Spleen (tissue), 11 donors: ENCODE measurements around the gene FRK. TPM values are rescaled to one million over a fixed set of nuclear protein-coding genes. Genes with fewer than 3 reads are reported as not detected.
"Not testable (repeated sequence)": the region's sequence is repeated elsewhere in the genome, so short reads cannot be mapped to it uniquely, and the experiment has no call there.

Experiments
- DNase-seq: peaks from one replicate; pipeline ENCODE4 v3.0.0-alpha.2; 2020
- H3K27ac ChIP-seq, 8 donors: fragments of 200-600 bp; sonication (generic) in 7 of 8; 1 replicate in 4 of 8; 2 replicates in 4 of 8; pipeline versions ENCODE4 v1.5.0 to v1.8.0; 2016 to 2021; ENCODE audit warnings: inconsistent platforms in 4 of 8, mild to moderate bottlenecking in 4 of 8, moderate library complexity in 1 of 8
- H3K27me3 ChIP-seq, 7 donors: fragments of 200-600 bp; sonication (generic) in 6 of 7; replicated peaks in 1 of 7; 1 replicate in 4 of 7; 2 replicates in 3 of 7; pipeline versions ENCODE4 v1.5.0 to v1.8.0; 2016 to 2021; ENCODE audit warnings: inconsistent platforms in 3 of 7, mild to moderate bottlenecking in 1 of 7
- H3K36me3 ChIP-seq, 6 donors: fragments of 200-600 bp; sonication (generic) in 5 of 6; 1 replicate in 4 of 6; 2 replicates in 2 of 6; pipeline versions ENCODE4 v1.5.0 to v1.8.0; 2016 to 2021; ENCODE audit warnings: inconsistent platforms in 2 of 6
- H3K4me1 ChIP-seq, 6 donors: fragments of 200-600 bp; sonication (generic) in 5 of 6; 1 replicate in 3 of 6; 2 replicates in 3 of 6; pipeline versions ENCODE4 v1.5.0 to v1.8.0; 2016 to 2021; ENCODE audit warnings: inconsistent platforms in 3 of 6
- H3K4me3 ChIP-seq, 8 donors: fragments of 200-600 bp; sonication (generic) in 7 of 8; 1 replicate in 4 of 8; 2 replicates in 4 of 8; pipeline versions ENCODE4 v1.5.0 to v1.8.0; 2016 to 2021; ENCODE audit warnings: inconsistent platforms in 4 of 8, mild to moderate bottlenecking in 4 of 8, moderate library complexity in 2 of 8
- H3K9me3 ChIP-seq, 8 donors: fragments of 200-600 bp; sonication (generic) in 7 of 8; 1 replicate in 4 of 8; 2 replicates in 4 of 8; pipeline versions ENCODE4 v1.5.0 to v1.8.0; 2016 to 2021; ENCODE audit warnings: inconsistent platforms in 4 of 8
- CTCF ChIP-seq, 11 experiments: fragments of 200-600 bp in 7 of 11; fragments of 450-650 bp in 4 of 11; sonication (generic) in 4 of 11; IDR thresholded peaks in 8 of 11; conservative IDR thresholded peaks in 3 of 11; 1 replicate in 7 of 11; 2 replicates in 4 of 11; pipeline versions ENCODE4 v1.4.0 to v1.8.0; 2016 to 2021; ENCODE audit warnings: antibody characterized with exemption in 11 of 11, inconsistent platforms in 4 of 11, mild to moderate bottlenecking in 1 of 11
- POLR2A ChIP-seq, 3 donors: fragments of 450-650 bp; IDR thresholded peaks; one replicate each; pipeline ENCODE4 v1.5.1; 2017; ENCODE audit warnings: antibody characterized with exemption in 3 of 3, mild to moderate bottlenecking in 1 of 3
- POLR2AphosphoS5 ChIP-seq, 3 donors: sonication (generic); formaldehyde crosslinking; IDR thresholded peaks; one replicate each; pipeline ENCODE4 v1.5.1; 2017; ENCODE audit warnings: antibody characterized with exemption in 3 of 3
- WGBS, 5 donors: extraction: QIAGEN DNeasy Blood & Tissue Kit in 3 of 5; methylation state at CpG; one replicate each; pipeline versions ENCODE4 v1.1.5 to v1.1.7; 2013 to 2018; 5-methylcytosine and 5-hydroxymethylcytosine counted together
- intact Hi-C: fragments of 100-400 bp; cut with DNase I; formaldehyde crosslinking; loops from one replicate; pipeline ENCODE4 v1.15.0; 2023; ENCODE audit warnings: low total_unique reads
- polyA plus RNA-seq, 3 donors: library from polyadenylated mRNA; stranded (reverse); fragments of 200-250 nt; gene quantifications; one replicate each; pipeline ENCODE4 v1.2.1, GENCODE V29; 2013
- total RNA-seq, 7 donors: library from RNA; depleted of rRNA in 3 of 7; stranded (reverse); fragments of >200 nt in 3 of 7; fragmentation: NEBNext Ultra II Directional in 4 of 7; extraction: Animal tissue kit (Norgen Biotek cat#: 25700) in 4 of 7; gene quantifications; one replicate each; pipeline versions ENCODE4 v1.1.0 to v1.2.1, GENCODE V29; 2016 to 2021
- donor health status: healthy with polysubstance abuse.
- donor health status: DM: no; HTN: no; CAD: no; lungs with moderate emphysema.
- donor health status: DM: no; HTN: no; CAD: no.
- donor health status: Bipolar disorder and iron deficiency.
- donor health status: healthy.
- donor health status: DM: no; HTN: no; CAD: no.
- donor health status: DM: yes; HTN: yes; CAD: no.

The FRK gene
- total and polyA plus RNA-seq, 10 donors, result 0.20 to 2.8 (median 0.78) TPM

DNA sequence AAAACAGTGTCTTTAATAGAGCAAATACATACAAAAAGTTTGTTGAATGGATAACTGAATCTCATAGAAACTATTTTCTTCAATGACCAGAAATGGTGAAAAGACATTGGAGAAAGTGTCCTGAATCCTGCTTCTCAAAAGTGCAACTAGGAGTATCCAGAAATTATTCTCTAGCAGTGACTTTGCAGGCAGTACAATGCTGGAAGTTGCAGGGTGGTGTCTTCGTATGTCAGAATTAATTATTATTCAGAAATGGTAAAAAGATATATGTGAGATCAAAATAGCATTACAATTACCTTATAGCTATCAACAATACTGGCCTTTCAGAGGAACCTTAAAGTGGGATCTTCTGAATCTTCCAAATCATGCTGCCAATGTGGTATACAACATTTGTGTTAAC lies 10.0 kb downstream of the FRK start:
- Histone ChIP-seq H3K27me3 (no peaks in the 10 kb centered on the region), H3K4me3 (no peak overlapping the region), H3K27ac (no peak overlapping the region), H3K9me3 (peaks cover 0 to 5% (median 0%) of the 10 kb centered on the region in 8 donors), H3K36me3 (no peaks in the 10 kb centered on the region), H3K4me1 (no peaks in the 10 kb centered on the region)
- 77 to 91% (median 88%) methylated on average over 1 of the region's 1 CpG for WGBS, 5 donors
- intact Hi-C loops, result no loop called here
- no peak for DNase-seq
- TF ChIP-seq POLR2AphosphoS5 (IDR thresholded peaks at IDR 0.05) (no peak), CTCF (IDR thresholded peaks at IDR 0.05 in 8 of 11, conservative IDR thresholded peaks at IDR 0.05 in 3 of 11) (no peak), POLR2A (IDR thresholded peaks at IDR 0.05) (no peak)

GRCh38 chr6:116049321-116049720 lies 11.4 kb downstream of the FRK start:
- Histone ChIP-seq H3K4me3 (no peak overlapping the region), H3K27ac (no peak overlapping the region), H3K27me3 (no peaks in the 10 kb centered on the region), H3K4me1 (no peaks in the 10 kb centered on the region), H3K9me3 (peaks cover 0 to 5% (median 0%) of the 10 kb centered on the region in 8 donors), H3K36me3 (no peaks in the 10 kb centered on the region)
- intact Hi-C loops, result no loop called here
- 71 to 93% (median 83%) methylated on average over 1 of the region's 1 CpG for WGBS, 5 donors
- no peak for DNase-seq
- no peak for TF ChIP-seq POLR2AphosphoS5 (IDR thresholded peaks at IDR 0.05)
- no peak for TF ChIP-seq POLR2A (IDR thresholded peaks at IDR 0.05)

- Histone ChIP-seq H3K27me3 (no peaks in the 10 kb centered on the region), H3K36me3 (no peaks in the 10 kb centered on the region), H3K4me1 (no peaks in the 10 kb centered on the region), H3K27ac (no peak overlapping the region), H3K9me3 (peaks cover 0 to 6% (median 0%) of the 10 kb centered on the region in 8 donors), H3K4me3 (no peak overlapping the region)
- 77 to 88% (median 79%) methylated on average over 3 of the region's 3 CpGs for WGBS, 5 donors
- no peak for DNase-seq
- intact Hi-C loops, result no loop called here
- TF ChIP-seq CTCF (IDR thresholded peaks at IDR 0.05 in 8 of 11, conservative IDR thresholded peaks at IDR 0.05 in 3 of 11) (no peak), POLR2A (IDR thresholded peaks at IDR 0.05) (no peak), POLR2AphosphoS5 (IDR thresholded peaks at IDR 0.05) (no peak)
Observed at GRCh38 chr6:116047173-116047933, 13.3 kb downstream of the FRK start.

DNA sequence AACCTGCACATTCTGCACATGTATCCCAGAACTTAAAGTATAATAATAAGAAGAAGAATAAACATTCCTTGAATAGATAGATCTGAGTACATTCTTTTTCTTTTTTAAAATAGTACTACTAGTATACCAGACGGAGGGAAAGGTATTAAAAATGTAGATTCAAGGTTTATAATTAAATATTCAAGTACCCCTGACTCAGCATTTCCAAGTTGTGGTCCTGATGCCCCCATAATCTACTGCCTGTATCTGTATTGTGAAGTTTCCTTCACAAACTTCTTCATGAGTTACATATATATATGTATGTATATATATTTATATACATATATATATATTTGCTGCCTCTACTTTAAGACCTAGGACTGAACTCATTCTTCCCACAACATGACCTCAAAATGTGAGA lies 14.0 kb downstream of the FRK start:
- DNase-seq, result no peak
- WGBS, 5 donors, result 0% methylated on average over 1 of the region's 1 CpG
- peaks cover 0 to 11% (median 0%) of the 10 kb centered on the region in 8 donors for H3K9me3 ChIP-seq

DNA sequence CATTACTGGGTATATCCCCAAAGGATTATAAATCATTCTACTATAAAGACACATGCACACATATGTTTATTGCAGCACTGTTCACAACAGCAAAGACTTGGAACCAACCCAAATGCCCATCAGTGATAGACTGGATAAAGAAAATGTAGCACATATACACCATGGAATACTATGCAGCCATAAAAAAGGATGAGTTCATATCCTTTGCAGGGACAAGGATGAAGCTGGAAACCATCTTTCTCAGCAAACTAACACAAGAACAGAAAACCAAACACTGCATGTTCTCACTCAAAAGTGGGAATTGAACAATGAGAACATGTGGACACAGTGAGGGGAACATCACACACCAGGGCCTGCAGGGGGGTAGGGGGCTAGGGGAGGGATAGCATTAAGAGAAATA lies 14.4 kb downstream of the FRK start:
- H3K27ac ChIP-seq, intact Hi-C loops, DNase-seq, H3K4me1 ChIP-seq, H3K27me3 ChIP-seq, H3K4me3 ChIP-seq, H3K36me3 ChIP-seq: not testable (repeated sequence)
- peaks cover 0 to 11% (median 0%) of the 10 kb centered on the region in 8 donors for H3K9me3 ChIP-seq

More for the DNA sequence above, 14.0 kb downstream of the FRK start:
- Histone ChIP-seq H3K4me3 (no peak overlapping the region), H3K36me3 (no peaks in the 10 kb centered on the region), H3K27ac (no peak overlapping the region), H3K4me1 (no peaks in the 10 kb centered on the region), H3K27me3 (no peaks in the 10 kb centered on the region)
- intact Hi-C loops, result no loop called here
- TF ChIP-seq POLR2AphosphoS5 (IDR thresholded peaks at IDR 0.05) (no peak), POLR2A (IDR thresholded peaks at IDR 0.05) (no peak), CTCF (IDR thresholded peaks at IDR 0.05 in 8 of 11, conservative IDR thresholded peaks at IDR 0.05 in 3 of 11) (no peak)
